ENCODE results near the gene CDYL2. TPM values are rescaled to one million over a fixed set of nuclear protein-coding genes. Genes with fewer than 3 reads are reported as not detected.

The CDYL2 gene
- total and polyA plus RNA-seq, 8 donors, result 0.60 to 7.3 (median 1.7) TPM

DNA sequence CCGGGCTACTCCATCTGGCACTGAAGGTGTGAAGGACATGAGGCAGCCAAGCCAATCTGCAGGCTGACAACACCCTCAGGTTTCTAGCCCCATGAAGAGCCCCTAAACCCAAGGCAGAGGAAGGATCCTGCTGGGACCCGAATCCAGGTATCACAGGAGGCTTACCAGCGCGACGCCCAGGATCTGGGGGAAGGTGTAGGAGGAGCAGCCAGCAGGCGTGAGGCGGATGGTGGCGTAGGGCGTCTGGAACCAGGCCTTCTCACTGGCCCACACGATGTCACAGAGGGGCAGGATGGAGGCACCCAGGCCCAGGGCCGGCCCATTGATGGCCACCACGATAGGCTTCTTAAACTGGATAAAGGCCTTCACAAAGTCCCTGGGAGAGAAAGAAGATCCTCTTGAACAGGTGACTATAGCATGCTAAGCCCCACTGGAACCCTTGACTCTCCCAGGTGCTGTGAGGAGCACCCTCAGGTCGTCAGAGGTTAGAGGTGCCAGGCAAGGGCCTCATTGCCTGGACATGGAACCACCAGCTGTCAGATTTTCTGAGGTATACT is 191.9 kb downstream of the CDYL2 start:
- no peak for DNase-seq
- H3K36me3 ChIP-seq, result peaks cover 0 to 18% (median 18%) of the 10 kb centered on the region in 4 donors
- peaks cover 0 to 8% (median 4%) of the 10 kb centered on the region in 4 donors for H3K4me1 ChIP-seq
- no peak overlapping the region for H3K27ac ChIP-seq
- H3K4me3 ChIP-seq, result no peak overlapping the region
- TF ChIP-seq POLR2A (IDR thresholded peaks at IDR 0.05) (no peak), EP300 (IDR thresholded peaks at IDR 0.05) (no peak), POLR2AphosphoS5 (IDR thresholded peaks at IDR 0.05) (no peak)
- TF ChIP-seq, protein P1, sequence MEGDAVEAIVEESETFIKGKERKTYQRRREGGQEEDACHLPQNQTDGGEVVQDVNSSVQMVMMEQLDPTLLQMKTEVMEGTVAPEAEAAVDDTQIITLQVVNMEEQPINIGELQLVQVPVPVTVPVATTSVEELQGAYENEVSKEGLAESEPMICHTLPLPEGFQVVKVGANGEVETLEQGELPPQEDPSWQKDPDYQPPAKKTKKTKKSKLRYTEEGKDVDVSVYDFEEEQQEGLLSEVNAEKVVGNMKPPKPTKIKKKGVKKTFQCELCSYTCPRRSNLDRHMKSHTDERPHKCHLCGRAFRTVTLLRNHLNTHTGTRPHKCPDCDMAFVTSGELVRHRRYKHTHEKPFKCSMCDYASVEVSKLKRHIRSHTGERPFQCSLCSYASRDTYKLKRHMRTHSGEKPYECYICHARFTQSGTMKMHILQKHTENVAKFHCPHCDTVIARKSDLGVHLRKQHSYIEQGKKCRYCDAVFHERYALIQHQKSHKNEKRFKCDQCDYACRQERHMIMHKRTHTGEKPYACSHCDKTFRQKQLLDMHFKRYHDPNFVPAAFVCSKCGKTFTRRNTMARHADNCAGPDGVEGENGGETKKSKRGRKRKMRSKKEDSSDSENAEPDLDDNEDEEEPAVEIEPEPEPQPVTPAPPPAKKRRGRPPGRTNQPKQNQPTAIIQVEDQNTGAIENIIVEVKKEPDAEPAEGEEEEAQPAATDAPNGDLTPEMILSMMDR (IDR thresholded peaks at IDR 0.05), result no peak
- H3K9me3 ChIP-seq, result no peaks in the 10 kb centered on the region
- 93 to 97% (median 95%) methylated on average over 12 to 13 of the region's 13 CpGs for WGBS, 5 donors
- intact Hi-C loops (cut with DNase I; ENCODE audit: low total_unique reads), result no loop called here
- no peaks in the 10 kb centered on the region for H3K27me3 ChIP-seq

DNA sequence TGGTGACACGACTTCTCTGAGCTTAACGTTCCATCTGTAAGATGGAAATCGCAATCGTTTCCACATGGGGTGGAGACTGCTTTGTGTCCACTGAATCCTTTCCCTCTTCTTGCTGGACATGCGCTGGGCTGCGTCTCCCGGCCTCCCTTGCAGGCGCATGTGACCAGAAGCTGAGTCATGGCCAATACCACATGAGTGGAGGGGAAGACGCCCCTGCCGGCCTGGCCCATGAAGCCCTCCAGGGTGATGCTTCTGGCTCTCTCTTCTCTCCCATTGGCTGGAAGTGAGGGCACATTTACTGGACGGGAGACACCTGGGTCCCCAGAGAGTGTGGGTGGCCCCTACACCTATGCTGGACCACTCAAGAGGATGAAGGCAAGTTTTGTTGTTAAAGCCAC is 192.5 kb downstream of the CDYL2 start:
- peaks cover 0 to 25% (median 23%) of the 10 kb centered on the region in 4 donors for H3K36me3 ChIP-seq
- no peak overlapping the region for H3K27ac ChIP-seq
- 91 to 98% (median 96%) methylated on average over 11 of the region's 11 CpGs for WGBS, 5 donors
- no peaks in the 10 kb centered on the region for H3K9me3 ChIP-seq
- no peak overlapping the region for H3K4me3 ChIP-seq
- intact Hi-C loops (cut with DNase I; ENCODE audit: low total_unique reads), result no loop called here
- H3K27me3 ChIP-seq, result no peaks in the 10 kb centered on the region
- DNase-seq, result no peak
- peaks cover 0 to 8% (median 4%) of the 10 kb centered on the region in 4 donors for H3K4me1 ChIP-seq
- TF ChIP-seq, protein P1 (IDR thresholded peaks at IDR 0.05), result no peak
- no peak for TF ChIP-seq POLR2A (IDR thresholded peaks at IDR 0.05)
- no peak for TF ChIP-seq EP300 (IDR thresholded peaks at IDR 0.05)
- no peak for TF ChIP-seq POLR2AphosphoS5 (IDR thresholded peaks at IDR 0.05)

DNA sequence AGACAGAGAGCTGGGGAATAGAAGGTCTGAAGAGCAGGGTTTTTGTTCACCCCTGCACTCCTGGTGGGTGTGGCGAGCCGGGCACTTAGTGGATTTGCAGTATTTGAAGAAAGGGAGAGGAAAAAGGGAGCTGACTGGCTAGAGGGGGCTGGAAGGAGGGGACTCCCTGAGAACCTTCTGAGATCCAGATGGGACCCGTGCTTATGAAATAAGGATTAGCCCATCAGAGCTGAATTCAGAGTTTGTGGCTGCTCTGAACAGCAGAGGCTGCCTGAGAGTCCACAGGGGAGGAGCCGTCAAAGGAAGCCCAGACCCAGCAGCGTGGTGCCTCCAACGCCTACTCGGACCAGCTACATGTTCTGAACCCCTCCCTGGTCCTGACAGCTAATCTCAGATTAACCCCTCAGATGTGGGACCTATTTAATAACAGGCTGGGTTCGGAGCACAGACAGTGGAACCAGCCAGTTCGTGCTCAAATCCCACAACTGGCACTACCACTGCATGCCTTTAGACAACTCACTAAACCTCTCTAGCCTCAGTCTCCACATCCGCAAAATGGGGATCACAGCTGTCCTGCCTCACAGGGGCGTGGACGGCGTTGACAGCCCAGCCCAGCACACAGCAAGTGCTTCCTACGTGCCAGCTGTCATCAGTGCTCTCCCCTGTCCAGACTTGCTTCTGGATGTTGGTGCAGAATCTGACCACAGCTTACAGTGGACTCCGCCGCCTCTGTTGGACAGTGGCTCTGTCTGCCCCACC is 193.0 kb downstream of the CDYL2 start:
- no peak overlapping the region for H3K27ac ChIP-seq
- TF ChIP-seq POLR2AphosphoS5 (IDR thresholded peaks at IDR 0.05), result no peak
- TF ChIP-seq, protein P1 (IDR thresholded peaks at IDR 0.05), result no peak
- TF ChIP-seq POLR2A (IDR thresholded peaks at IDR 0.05), result no peak
- no peak for TF ChIP-seq EP300 (IDR thresholded peaks at IDR 0.05)
- peaks cover 0 to 8% (median 4%) of the 10 kb centered on the region in 4 donors for H3K4me1 ChIP-seq
- no peaks in the 10 kb centered on the region for H3K9me3 ChIP-seq
- WGBS, 5 donors, result 81 to 89% (median 82%) methylated on average over 9 to 16 of the region's 16 CpGs
- no peak overlapping the region for H3K4me3 ChIP-seq
- peaks cover 0 to 30% (median 26%) of the 10 kb centered on the region in 4 donors for H3K36me3 ChIP-seq
- H3K27me3 ChIP-seq, result no peaks in the 10 kb centered on the region
- intact Hi-C loops (cut with DNase I; ENCODE audit: low total_unique reads), result no loop called here
- no peak for DNase-seq

DNA sequence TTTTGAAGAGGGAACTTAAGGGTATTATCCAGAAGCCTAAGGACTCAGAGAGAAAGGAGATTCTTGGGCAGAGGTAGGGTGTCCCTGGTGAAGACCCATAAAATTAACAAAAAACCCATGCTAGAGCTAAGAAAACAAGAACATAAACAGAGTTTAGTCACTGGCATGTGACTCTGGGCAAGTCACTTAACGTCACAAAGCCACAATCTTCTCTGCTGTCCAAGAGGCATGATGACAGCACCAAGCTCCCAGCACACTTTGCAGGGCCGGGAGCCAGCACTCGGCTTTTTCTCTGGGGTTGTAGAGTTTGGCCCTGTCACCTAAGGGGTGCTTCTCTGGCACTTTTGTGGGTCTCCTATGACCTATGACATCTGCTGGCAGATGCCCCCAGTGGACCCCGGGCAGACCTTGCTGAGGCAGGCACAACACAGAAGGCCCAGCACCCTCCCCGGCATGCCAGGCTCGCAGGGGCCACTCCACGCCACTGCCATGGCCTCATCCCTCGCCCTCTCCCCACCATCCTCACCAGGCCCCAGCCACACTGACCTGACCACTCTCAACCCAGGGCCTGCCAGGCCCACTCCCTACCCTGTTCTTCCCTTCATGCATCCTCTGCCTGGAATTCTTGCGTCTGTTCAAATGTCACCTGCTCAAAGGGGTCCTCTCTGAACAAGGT is 193.8 kb downstream of the CDYL2 start:
- H3K4me3 ChIP-seq, result no peak overlapping the region
- no peak for DNase-seq
- TF ChIP-seq, protein P1 (IDR thresholded peaks at IDR 0.05), result no peak
- TF ChIP-seq POLR2AphosphoS5 (IDR thresholded peaks at IDR 0.05), result no peak
- TF ChIP-seq POLR2A (IDR thresholded peaks at IDR 0.05), result no peak
- TF ChIP-seq EP300 (IDR thresholded peaks at IDR 0.05), result no peak
- H3K36me3 ChIP-seq, result peaks cover 0 to 36% (median 29%) of the 10 kb centered on the region in 4 donors
- intact Hi-C loops (cut with DNase I; ENCODE audit: low total_unique reads), result no loop called here
- H3K27me3 ChIP-seq, result no peaks in the 10 kb centered on the region
- no peaks in the 10 kb centered on the region for H3K9me3 ChIP-seq
- 88 to 95% (median 92%) methylated on average over 7 to 9 of the region's 9 CpGs for WGBS, 5 donors
- no peak overlapping the region for H3K27ac ChIP-seq
- H3K4me1 ChIP-seq, result peaks cover 0 to 8% (median 4%) of the 10 kb centered on the region in 4 donors

Measured in stomach (tissue), 9 donors.